AG04450 (cell line): ENCODE measurements around the gene MYO1E. TPM values are rescaled to one million over a fixed set of nuclear protein-coding genes. Genes with fewer than 3 reads are reported as not detected.
A peak's percentile ranks its signal among the peaks of the same experiment; 100 is the strongest.

ENCODE experiments used
- CTCF ChIA-PET: fragments of 300-600, 350-600 bp; formaldehyde crosslinking; extraction: SDS; loops from one replicate; lab custom pipeline; 2022; ENCODE audit warnings: antibody characterized with exemption, inconsistent platforms; lab: Charles Lee
- POLR2A ChIA-PET: fragments of 350-600 bp; formaldehyde crosslinking; extraction: SDS; loops from one replicate; lab custom pipeline; 2021; ENCODE audit warnings: antibody characterized with exemption, inconsistent platforms; lab: Yijun Ruan, JAX
- DNase-seq: peaks from one replicate; pipeline ENCODE4 v3.0.0-alpha.2; 2011; ENCODE audit warnings: low read depth, low spot score
- H3K27ac ChIP-seq: one replicate; pipeline ENCODE4 v1.5.1; 2012; ENCODE audit warnings: low read depth, low read length, control low read depth
- H3K27me3 ChIP-seq: one replicate; pipeline ENCODE4 v1.6.0; 2012; ENCODE audit warnings: low read length; ENCODE audit not compliant: control insufficient read depth, insufficient read depth
- H3K4me3 ChIP-seq: 2 replicates; pipeline ENCODE4 v1.5.1; 2011; ENCODE audit warnings: mild to moderate bottlenecking, low read depth, low read length, control low read depth
- H3K9me3 ChIP-seq: 2 replicates; pipeline ENCODE4 v1.5.1; 2012; ENCODE audit warnings: low read length; ENCODE audit not compliant: control insufficient read depth, insufficient read depth
- CTCF ChIP-seq: IDR thresholded peaks from 2 replicates; pipeline ENCODE4 v1.5.1; 2011; ENCODE audit warnings: low read depth, low read length, control low read depth, inconsistent platforms
- polyA plus RNA-seq: library from polyadenylated mRNA; depleted of rRNA; stranded (reverse); fragments of >200 nt; gene quantifications from 2 replicates; pipeline ENCODE4 v1.2.3, GENCODE V29; 2011

Gene MYO1E
- polyA plus RNA-seq, 1 experiment = 49.1 TPM

DNA sequence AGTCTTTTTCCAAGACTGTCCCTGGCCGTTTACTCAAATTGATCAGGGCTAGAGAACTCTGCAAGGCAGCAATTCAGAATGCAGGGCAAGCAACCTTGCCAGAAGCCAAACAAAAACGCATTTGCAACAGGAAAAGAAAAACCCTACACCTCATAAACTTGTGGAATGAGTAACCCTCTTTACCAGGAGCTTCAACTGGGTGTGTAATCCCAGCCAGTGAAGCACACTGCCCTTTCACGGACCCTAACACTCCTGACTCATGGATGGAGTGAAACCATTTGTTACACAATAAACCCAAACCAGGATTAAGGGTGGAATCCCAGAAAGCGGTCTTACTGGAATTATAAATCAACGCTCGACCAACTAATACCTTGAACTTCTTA is 180.8 kb downstream of the MYO1E start:
- ChIA-PET CTCF (no interaction called here), POLR2A (interaction anchor here (0.6 to 1.4 kb wide), 3 partner anchors 17 to 457 kb away, joined by 3 to 5 read pairs (median 3); no protein-coding TSS in a partner anchor)
- DNase-seq = peak; percentile 83
- TF ChIP-seq CTCF = no peak
- Histone ChIP-seq H3K9me3 (no peaks in the 10 kb centered on the region), H3K27me3 (no peaks in the 10 kb centered on the region), H3K4me3 (peak overlapping the region; percentile 34), H3K27ac (peak overlapping the region; percentile 95)

DNA sequence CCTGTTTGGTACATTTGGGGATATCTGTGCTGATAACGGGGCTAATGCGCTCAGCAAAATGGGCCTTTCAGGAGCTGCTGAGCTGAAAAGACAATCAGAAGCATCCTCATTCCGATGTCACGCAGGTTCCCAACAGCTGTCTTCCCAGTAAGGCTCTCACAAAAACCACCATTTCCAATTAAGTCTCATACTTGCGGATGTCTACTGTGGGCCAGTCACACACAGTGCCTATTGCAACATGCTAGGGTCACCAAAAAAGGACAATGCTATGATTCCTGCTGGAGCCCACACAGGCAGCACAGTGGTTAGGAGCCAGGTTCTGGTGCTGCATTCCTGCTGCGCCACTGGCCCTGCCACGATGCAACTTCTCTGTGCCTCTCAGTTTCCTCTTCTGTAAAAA is 182.4 kb downstream of the MYO1E start:
- no peak overlapping the region for H3K4me3 ChIP-seq
- no peak overlapping the region for H3K27ac ChIP-seq
- ChIA-PET CTCF (no interaction called here), POLR2A (no interaction called here)
- no peaks in the 10 kb centered on the region for H3K27me3 ChIP-seq
- TF ChIP-seq CTCF = no peak
- DNase-seq = no peak
- H3K9me3 ChIP-seq = no peaks in the 10 kb centered on the region

DNA sequence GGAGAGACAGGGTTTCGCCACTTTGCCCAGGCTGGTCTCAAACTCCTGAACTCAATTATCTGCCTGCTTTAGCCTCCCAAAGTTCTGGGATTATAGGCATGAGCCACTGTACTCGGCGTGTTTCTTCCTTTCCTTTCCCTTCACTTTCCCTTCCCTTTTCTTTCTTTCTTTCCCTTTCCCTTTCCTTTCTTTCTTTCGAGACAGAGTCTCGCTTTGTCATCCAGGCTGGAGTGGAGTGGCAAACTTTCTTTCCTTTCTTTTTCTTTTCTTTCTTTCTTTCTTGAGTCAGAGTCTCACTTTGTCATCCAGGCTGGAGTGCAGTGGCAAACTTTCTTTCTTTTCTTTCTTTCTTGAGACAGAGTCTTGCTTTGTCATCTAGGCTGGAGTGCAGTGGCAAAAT is 183.4 kb downstream of the MYO1E start:
- DNase-seq = no peak
- Histone ChIP-seq H3K27me3 (no peaks in the 10 kb centered on the region), H3K9me3 (no peaks in the 10 kb centered on the region), H3K4me3 (no peak overlapping the region), H3K27ac (no peak overlapping the region)
- TF ChIP-seq CTCF = no peak
- CTCF ChIA-PET = no interaction called here
- POLR2A ChIA-PET = no interaction called here

- H3K27ac ChIP-seq = no peak overlapping the region
- peak; percentile 63 for DNase-seq
- no peak overlapping the region for H3K4me3 ChIP-seq
- CTCF ChIA-PET = interaction anchor here (0.6 to 0.7 kb wide), 2 partner anchors 202 to 207 kb away, joined by 3 to 4 read pairs; no protein-coding TSS in a partner anchor
- H3K9me3 ChIP-seq = peaks cover 15% of the 10 kb centered on the region
- no peak for TF ChIP-seq CTCF
- H3K27me3 ChIP-seq = no peaks in the 10 kb centered on the region
- POLR2A ChIA-PET = interaction anchor here (0.5 to 1.0 kb wide), 2 partner anchors 11 to 118 kb away, joined by 3 read pairs; no protein-coding TSS in a partner anchor
These were observed 186.2 kb downstream of the MYO1E start for GRCh38 chr15:59186501-59186900.

DNA sequence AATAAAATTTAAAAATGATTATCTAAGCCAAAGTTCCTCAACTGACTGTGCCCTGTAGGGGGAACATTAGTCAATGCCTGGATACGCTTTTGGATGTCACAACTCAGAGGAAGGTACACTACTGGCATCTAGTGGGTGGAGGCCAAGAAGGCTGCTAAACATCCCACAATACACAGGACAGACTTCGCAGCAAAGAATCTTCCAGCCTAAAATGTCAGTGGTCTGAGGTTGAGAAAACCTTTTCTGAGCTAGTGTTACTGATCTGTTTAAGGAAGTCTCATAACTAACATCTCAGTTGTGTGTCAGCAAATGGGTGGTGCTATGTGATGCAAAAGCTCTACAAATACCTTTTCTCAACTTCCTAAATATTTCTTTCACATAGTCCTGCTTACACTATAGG is 186.9 kb downstream of the MYO1E start:
- H3K9me3 ChIP-seq = peaks cover 18% of the 10 kb centered on the region
- TF ChIP-seq CTCF = 0 out of 2 replicates have a peak, but pooled peaks have one; percentile 15
- ChIA-PET CTCF (interaction anchor here (0.7 kb wide), 1 partner anchor 201 kb away, joined by 4 read pairs; no protein-coding TSS in a partner anchor), POLR2A (no interaction called here)
- no peaks in the 10 kb centered on the region for H3K27me3 ChIP-seq
- H3K4me3 ChIP-seq = no peak overlapping the region
- no peak for DNase-seq
- no peak overlapping the region for H3K27ac ChIP-seq
